Measurements from ENCODE around the gene SUPT20HL2.
"Not testable (repeated sequence)": the region's sequence is repeated elsewhere in the genome, so short reads cannot be mapped to it uniquely, and the experiment has no call there.

Gene SUPT20HL2

GRCh38 chrX:24308803-24309202 is 5.1 kb downstream of the SUPT20HL2 start:
- FAIRE-seq, result not testable (repeated sequence)

GRCh38 chrX:24306440-24306839 is 7.4 kb downstream of the SUPT20HL2 start:
- no peak for FAIRE-seq

GRCh38 chrX:24305905-24306304 is 8.0 kb downstream of the SUPT20HL2 start:
- FAIRE-seq, result no peak

GRCh38 chrX:24301806-24302205 is 12.1 kb downstream of the SUPT20HL2 start:
- no peak for FAIRE-seq

GRCh38 chrX:24301060-24301459 is 12.8 kb downstream of the SUPT20HL2 start:
- FAIRE-seq, result no peak

- no peak for FAIRE-seq
These were observed 15.7 kb downstream of the SUPT20HL2 start for GRCh38 chrX:24298191-24298590.

GRCh38 chrX:24294619-24295018 is 19.2 kb downstream of the SUPT20HL2 start:
- FAIRE-seq, result no peak

GRCh38 chrX:24293412-24293811 is 20.5 kb downstream of the SUPT20HL2 start:
- FAIRE-seq, result no peak

- no peak for FAIRE-seq
These were observed 21.5 kb downstream of the SUPT20HL2 start for GRCh38 chrX:24292353-24292752.

GRCh38 chrX:24285082-24285481 is 28.8 kb downstream of the SUPT20HL2 start:
- FAIRE-seq, result no peak

- no peak for FAIRE-seq
These were observed 30.6 kb downstream of the SUPT20HL2 start for GRCh38 chrX:24283127-24283794.

GRCh38 chrX:24282381-24283126 is 31.3 kb downstream of the SUPT20HL2 start:
- no peak for FAIRE-seq

- no peak for FAIRE-seq
These were observed 36.5 kb downstream of the SUPT20HL2 start for GRCh38 chrX:24277405-24277804.

- FAIRE-seq, result no peak
These were observed 37.9 kb downstream of the SUPT20HL2 start for GRCh38 chrX:24276015-24276414.

GRCh38 chrX:24271262-24271661 is 42.6 kb downstream of the SUPT20HL2 start:
- no peak for FAIRE-seq

GRCh38 chrX:24268786-24269185 is 45.1 kb downstream of the SUPT20HL2 start:
- no peak for FAIRE-seq

- FAIRE-seq, result no peak
These were observed 46.9 kb downstream of the SUPT20HL2 start for GRCh38 chrX:24266996-24267395.

- FAIRE-seq, result no peak
These were observed 49.5 kb downstream of the SUPT20HL2 start for GRCh38 chrX:24264383-24264782.

GRCh38 chrX:24262309-24262708 is 51.6 kb downstream of the SUPT20HL2 start:
- no peak for FAIRE-seq
